Psoas muscle (tissue), 8 donors: ENCODE measurements around the gene STARD9. TPM values are rescaled to one million over a fixed set of nuclear protein-coding genes. Genes with fewer than 3 reads are reported as not detected.
"Not testable (repeated sequence)": the region's sequence is repeated elsewhere in the genome, so short reads cannot be mapped to it uniquely, and the experiment has no call there.

Experiments
- ATAC-seq, 4 donors: fragments of 200-7000 bp; cut with Tn5 transposase; one replicate each; pipeline ENCODE4 v1.9.1; 2020; ENCODE audit warnings: moderate library complexity in 3 of 4, mild to moderate bottlenecking in 2 of 4
- DNase-seq, 2 donors: peaks; one replicate each; pipeline ENCODE4 v3.0.0-alpha.2; 2020
- H3K27ac ChIP-seq: fragments of 200-600 bp; one replicate; pipeline ENCODE4 v1.8.0; 2022
- H3K27me3 ChIP-seq, 3 donors: fragments of 200-600 bp in 1 of 3; one replicate each; pipeline versions ENCODE4 v1.6.1 to v1.8.0; 2013 to 2022; ENCODE audit warnings: low read length in 2 of 3, mild to moderate bottlenecking in 2 of 3, moderate library complexity in 1 of 3; ENCODE audit not compliant: insufficient read depth in 3 of 3
- H3K36me3 ChIP-seq, 2 donors: fragments of 200-600 bp in 1 of 2; one replicate each; pipeline versions ENCODE4 v1.6.1 to v1.8.0; 2013 to 2022; ENCODE audit warnings: low read depth in 1 of 2, mild to moderate bottlenecking in 1 of 2, moderate library complexity in 1 of 2; ENCODE audit not compliant: insufficient read depth in 1 of 2
- H3K4me1 ChIP-seq: fragments of 200-600 bp; one replicate; pipeline ENCODE4 v1.8.0; 2022
- H3K4me3 ChIP-seq: fragments of 200-600 bp; one replicate; pipeline ENCODE4 v1.8.0; 2022; ENCODE audit warnings: mild to moderate bottlenecking
- H3K9me3 ChIP-seq: fragments of 200-600 bp; one replicate; pipeline ENCODE4 v1.8.0; 2022
- CTCF ChIP-seq: fragments of 200-600 bp; IDR thresholded peaks from one replicate; pipeline ENCODE4 v1.8.0; 2022; ENCODE audit warnings: antibody characterized with exemption
- WGBS, 3 donors: extraction: QIAGEN DNeasy Blood & Tissue Kit; methylation state at CpG; one replicate each; pipeline versions ENCODE4 v1.1.6 to v1.1.7; 2013; 5-methylcytosine and 5-hydroxymethylcytosine counted together
- intact Hi-C, 2 donors: fragments of 100-400 bp; cut with DNase I; formaldehyde crosslinking; loops; one replicate each; pipeline versions ENCODE4 v1.11.0 to v1.14.2; 2022
- polyA plus RNA-seq, 3 donors: library from polyadenylated mRNA; stranded (reverse); fragments of 200-250 nt; gene quantifications; one replicate each; pipeline ENCODE4 v1.2.3, GENCODE V29; 2013
- total RNA-seq, 4 donors: library from RNA; stranded (reverse); fragmentation: NEBNext Ultra II Directional in 2 of 4; extraction: Animal tissue kit (Norgen Biotek cat#: 25700) in 2 of 4; gene quantifications; one replicate each; pipeline versions ENCODE4 v1.2.1 to v1.2.4, GENCODE V29; 2021 to 2023
- donor health status: healthy with polysubstance abuse.
- donor health status: DM: no; HTN: no; CAD: no; lungs with moderate emphysema.
- donor health status: Bipolar disorder and iron deficiency.
- donor health status: healthy.
- donor health status: DM: yes; HTN: yes; CAD: no.
- donor health status: DM: no; HTN: no; CAD: no.
- donor health status: DM: no; HTN: no; CAD: no.
- donor health status: DM: yes; HTN: yes; CAD: no.

Gene STARD9
- total and polyA plus RNA-seq, 7 donors = 0.65 to 4.1 (median 1.7) TPM

- no peak overlapping the region for H3K4me3 ChIP-seq
- no peak overlapping the region for H3K27ac ChIP-seq
- no peaks in the 10 kb centered on the region for H3K27me3 ChIP-seq
- no peak for DNase-seq
- ATAC-seq = no peak
- WGBS, 3 donors = 95 to 100% (median 96%) methylated on average over 1 of the region's 1 CpG
- H3K4me1 ChIP-seq = peaks cover 4% of the 10 kb centered on the region
- TF ChIP-seq CTCF = no peak
- no peaks in the 10 kb centered on the region for H3K36me3 ChIP-seq
- intact Hi-C loops = no loop called here
- peaks cover 21% of the 10 kb centered on the region for H3K9me3 ChIP-seq
Observed at GRCh38 chr15:42760759-42761158, 185.4 kb downstream of the STARD9 start.

GRCh38 chr15:42761813-42762212 is 186.4 kb downstream of the STARD9 start:
- peaks cover 21% of the 10 kb centered on the region for H3K9me3 ChIP-seq
- DNase-seq, H3K4me1 ChIP-seq, H3K27ac ChIP-seq, H3K36me3 ChIP-seq, H3K4me3 ChIP-seq, ATAC-seq, intact Hi-C loops, H3K27me3 ChIP-seq: not testable (repeated sequence)
- WGBS, 3 donors = 86 to 89% (median 88%) methylated on average over 2 of the region's 2 CpGs

- H3K27ac ChIP-seq, H3K4me1 ChIP-seq, DNase-seq, H3K27me3 ChIP-seq, H3K36me3 ChIP-seq, H3K4me3 ChIP-seq, intact Hi-C loops, ATAC-seq: not testable (repeated sequence)
- WGBS, 3 donors = 85 to 91% (median 89%) methylated on average over 16 of the region's 16 CpGs
- peaks cover 21% of the 10 kb centered on the region for H3K9me3 ChIP-seq
Observed at GRCh38 chr15:42764154-42764731, 188.8 kb downstream of the STARD9 start.

GRCh38 chr15:42766109-42766508 is 190.7 kb downstream of the STARD9 start:
- H3K4me3 ChIP-seq, ATAC-seq, intact Hi-C loops, H3K27me3 ChIP-seq, DNase-seq, H3K4me1 ChIP-seq, H3K36me3 ChIP-seq, H3K9me3 ChIP-seq, H3K27ac ChIP-seq: not testable (repeated sequence)
- 94 to 96% (median 94%) methylated on average over 4 of the region's 4 CpGs for WGBS, 3 donors

Other genes starting within 250 kb of the STARD9 start
- 100 to 1,000 TPM; 216 to 413 (median 266) TPM for gene CAPN3, start 216.1 kb upstream of the STARD9 start, total RNA-seq
- 100 to 1,000 TPM; 114 to 214 (median 154) TPM for gene CAPN3, start 216.1 kb upstream of the STARD9 start, polyA plus RNA-seq
- 100 to 1,000 TPM; 520 to 768 (median 704) TPM for gene ZNF106, start 84.5 kb upstream of the STARD9 start, total RNA-seq
- gene ZNF106, start 84.5 kb upstream of the STARD9 start, polyA plus RNA-seq = 100 to 1,000 TPM in 2 of 3 donors, 10 to 100 TPM in 1; 76.1 to 617 (median 125) TPM
- 10 to 100 TPM; 21.9 to 42.2 (median 31.6) TPM for gene SNAP23, start 80.0 kb upstream of the STARD9 start, total RNA-seq
- gene SNAP23, start 80.0 kb upstream of the STARD9 start, polyA plus RNA-seq = 10 to 100 TPM; 12.9 to 17.4 (median 17.2) TPM
- 10 to 100 TPM in 3 of 4 donors, 1 to 10 TPM in 1; 6.8 to 16.3 (median 10.8) TPM for gene LRRC57, start 26.8 kb upstream of the STARD9 start, total RNA-seq
- 1 to 10 TPM; 3.7 to 8.3 (median 5.0) TPM for gene LRRC57, start 26.8 kb upstream of the STARD9 start, polyA plus RNA-seq
- gene HAUS2, start 26.8 kb upstream of the STARD9 start, total RNA-seq = 10 to 100 TPM in 3 of 4 donors, 1 to 10 TPM in 1; 9.8 to 16.3 (median 12.3) TPM
- gene HAUS2, start 26.8 kb upstream of the STARD9 start, polyA plus RNA-seq = 10 to 100 TPM in 1 of 3 donors, 1 to 10 TPM in 2; 9.1 to 17.3 (median 9.2) TPM
- gene CDAN1, start 161.5 kb downstream of the STARD9 start, total RNA-seq = 1 to 10 TPM; 3.7 to 7.9 (median 5.2) TPM
- gene CDAN1, start 161.5 kb downstream of the STARD9 start, polyA plus RNA-seq = 1 to 10 TPM; 4.1 to 5.6 (median 4.8) TPM